NT2/D1 (cell line): ENCODE measurements around the gene DDX54.
A peak's percentile ranks its signal among the peaks of the same experiment; 100 is the strongest.

Experiments
- DNase-seq: peaks from one replicate; pipeline ENCODE4 v3.0.0-alpha.2; 2011; ENCODE audit warnings: low read depth, low spot score
- H3K27me3 ChIP-seq: 2 replicates; pipeline ENCODE4 v1.6.0; 2011; ENCODE audit warnings: mild to moderate bottlenecking; ENCODE audit not compliant: insufficient read length, insufficient read depth
- H3K36me3 ChIP-seq: 2 replicates; pipeline ENCODE4 v1.6.1; 2011; ENCODE audit warnings: mild to moderate bottlenecking, low read length, mixed read lengths; ENCODE audit not compliant: insufficient read depth, insufficient read length
- H3K4me1 ChIP-seq: 2 replicates; pipeline ENCODE4 v1.5.1; 2011; ENCODE audit not compliant: insufficient read depth, insufficient read length
- H3K4me3 ChIP-seq: 2 replicates; pipeline ENCODE4 v1.5.1; 2011; ENCODE audit warnings: low read depth; ENCODE audit not compliant: insufficient read length
- H3K9ac ChIP-seq: 2 replicates; pipeline ENCODE4 v1.6.0; 2011; ENCODE audit warnings: low read depth; ENCODE audit not compliant: insufficient read length
- H3K9me3 ChIP-seq: 2 replicates; pipeline ENCODE4 v1.5.1; 2011; ENCODE audit warnings: mild to moderate bottlenecking, low read length; ENCODE audit not compliant: insufficient read depth
- SUZ12 ChIP-seq: IDR thresholded peaks from 2 replicates; pipeline ENCODE4 v1.6.1; 2011; ENCODE audit not compliant: insufficient read length, insufficient read depth; ENCODE audit errors: extremely low read depth
- YY1 ChIP-seq: IDR thresholded peaks from 2 replicates; pipeline ENCODE4 v1.6.1; 2011; ENCODE audit not compliant: insufficient read length, insufficient read depth
- ZNF274 ChIP-seq: IDR thresholded peaks from 2 replicates; pipeline ENCODE4 v1.6.1; 2011; ENCODE audit warnings: mild to moderate bottlenecking, low read depth, low read length

The DDX54 gene

GRCh38 chr12:113151655-113152054 lies 33.6 kb downstream of the DDX54 start:
- Histone ChIP-seq H3K4me1 (peaks cover 28% of the 10 kb centered on the region), H3K9ac (no peak overlapping the region), H3K9me3 (no peaks in the 10 kb centered on the region), H3K27me3 (peaks cover 54% of the 10 kb centered on the region), H3K36me3 (peaks cover 3% of the 10 kb centered on the region), H3K4me3 (no peak overlapping the region)
- TF ChIP-seq SUZ12 (no peak), ZNF274 (no peak), YY1 (no peak)
- no peak for DNase-seq

- peaks cover 45% of the 10 kb centered on the region for H3K27me3 ChIP-seq
- no peak within 1 kb of the TSS for H3K4me3 ChIP-seq
- H3K36me3 ChIP-seq: no peaks in the 10 kb centered on the region
- DNase-seq: peak; percentile 91
- no peaks in the 10 kb centered on the region for H3K9me3 ChIP-seq
- peaks cover 21% of the 10 kb centered on the region for H3K4me1 ChIP-seq
- peak within 1 kb of the TSS; percentile 4 for H3K9ac ChIP-seq
- TF ChIP-seq YY1 (no peak), SUZ12 (no peak), ZNF274 (no peak)
Observed at GRCh38 chr12:113149361-113150150, 35.7 kb downstream of the DDX54 start, which contains the start of gene CFAP73. Gene CFAP73, plus strand, starts transcription at chr12:113149724. Its CDS starts 134 bp downstream, at chr12:113149858.

- Histone ChIP-seq H3K36me3 (no peaks in the 10 kb centered on the region), H3K9ac (no peak overlapping the region), H3K4me3 (no peak overlapping the region), H3K9me3 (no peaks in the 10 kb centered on the region), H3K4me1 (peaks cover 15% of the 10 kb centered on the region), H3K27me3 (peaks cover 19% of the 10 kb centered on the region)
- DNase-seq: no peak
- TF ChIP-seq YY1 (no peak), SUZ12 (no peak), ZNF274 (no peak)
Observed at GRCh38 chr12:113146999-113147398, 38.3 kb downstream of the DDX54 start.

- no peak for TF ChIP-seq SUZ12
- no peak for TF ChIP-seq YY1
- no peak for TF ChIP-seq ZNF274
- Histone ChIP-seq H3K4me1 (peaks cover 15% of the 10 kb centered on the region), H3K9me3 (no peaks in the 10 kb centered on the region), H3K4me3 (no peak overlapping the region), H3K9ac (no peak overlapping the region), H3K36me3 (no peaks in the 10 kb centered on the region), H3K27me3 (peaks cover 9% of the 10 kb centered on the region)
- DNase-seq: no peak
Observed at GRCh38 chr12:113145720-113146551, 39.3 kb downstream of the DDX54 start.

GRCh38 chr12:113144806-113145205 lies 40.5 kb downstream of the DDX54 start:
- no peak for TF ChIP-seq YY1
- no peak for TF ChIP-seq ZNF274
- TF ChIP-seq SUZ12: no peak

GRCh38 chr12:113143959-113144358 lies 41.3 kb downstream of the DDX54 start:
- no peak for DNase-seq
- H3K36me3 ChIP-seq: no peaks in the 10 kb centered on the region
- H3K4me1 ChIP-seq: peaks cover 3% of the 10 kb centered on the region
- no peak overlapping the region for H3K9ac ChIP-seq
- no peaks in the 10 kb centered on the region for H3K27me3 ChIP-seq
- no peaks in the 10 kb centered on the region for H3K9me3 ChIP-seq
- TF ChIP-seq ZNF274 (no peak), YY1 (no peak), SUZ12 (no peak)
- H3K4me3 ChIP-seq: no peak overlapping the region

More at GRCh38 chr12:113144806-113145205, 40.5 kb downstream of the DDX54 start:
- Histone ChIP-seq H3K4me1 (peaks cover 9% of the 10 kb centered on the region), H3K9me3 (no peaks in the 10 kb centered on the region), H3K36me3 (no peaks in the 10 kb centered on the region), H3K27me3 (no peaks in the 10 kb centered on the region), H3K4me3 (no peak overlapping the region), H3K9ac (no peak overlapping the region)
- DNase-seq: no peak

GRCh38 chr12:113142886-113143332 lies 42.4 kb downstream of the DDX54 start:
- H3K27me3 ChIP-seq: no peaks in the 10 kb centered on the region
- no peak for DNase-seq
- no peaks in the 10 kb centered on the region for H3K9me3 ChIP-seq
- H3K4me3 ChIP-seq: no peak overlapping the region
- no peak overlapping the region for H3K9ac ChIP-seq
- TF ChIP-seq ZNF274: no peak
- TF ChIP-seq SUZ12: no peak
- no peak for TF ChIP-seq YY1
- no peaks in the 10 kb centered on the region for H3K36me3 ChIP-seq
- peaks cover 3% of the 10 kb centered on the region for H3K4me1 ChIP-seq
